COLO668 (cell line): ENCODE data around the gene BOLA1.
"Not testable (repeated sequence)": the region's sequence is repeated elsewhere in the genome, so short reads cannot be mapped to it uniquely, and the experiment has no call there.

Experiments
- DNase-seq: peaks from one replicate; lab custom pipeline; 2025; ENCODE audit not compliant: unreplicated experiment; lab: John Stamatoyannopoulos, UW

BOLA1 gene, protein sequence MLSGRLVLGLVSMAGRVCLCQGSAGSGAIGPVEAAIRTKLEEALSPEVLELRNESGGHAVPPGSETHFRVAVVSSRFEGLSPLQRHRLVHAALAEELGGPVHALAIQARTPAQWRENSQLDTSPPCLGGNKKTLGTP

GRCh38 chr1:149899460-149900284, at the start of gene BOLA1:
Gene BOLA1 (plus strand): TSS chr1:149899568. CDS start chr1:149900060, 492 bp downstream.
- DNase-seq = peak; percentile 96

DNA sequence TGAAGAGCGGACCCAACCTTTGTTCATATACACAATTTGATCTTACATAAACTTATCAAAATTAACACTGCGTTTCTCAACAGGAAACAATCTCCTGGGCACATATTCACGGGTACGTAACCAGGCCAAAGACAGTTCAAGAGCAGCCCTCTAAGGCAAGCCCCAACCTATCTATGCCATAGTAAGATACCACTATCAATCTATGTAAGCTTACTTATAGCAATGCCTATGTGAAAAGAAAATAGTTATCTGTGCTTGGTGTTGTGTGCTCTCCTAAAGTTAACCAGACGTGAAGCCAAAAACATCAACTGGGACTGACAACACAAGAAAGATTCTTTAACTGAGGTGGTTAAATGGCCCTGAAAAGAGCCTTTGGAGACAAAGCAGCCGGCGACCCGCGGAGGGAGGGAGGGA, 49.4 kb upstream of the BOLA1 start:
- no peak for DNase-seq

- not testable (repeated sequence) for DNase-seq
Measured at GRCh38 chr1:149850732-149851345, 48.5 kb upstream of the BOLA1 start.

GRCh38 chr1:149851585-149852213, 47.7 kb upstream of the BOLA1 start:
- DNase-seq = not testable (repeated sequence)

DNA sequence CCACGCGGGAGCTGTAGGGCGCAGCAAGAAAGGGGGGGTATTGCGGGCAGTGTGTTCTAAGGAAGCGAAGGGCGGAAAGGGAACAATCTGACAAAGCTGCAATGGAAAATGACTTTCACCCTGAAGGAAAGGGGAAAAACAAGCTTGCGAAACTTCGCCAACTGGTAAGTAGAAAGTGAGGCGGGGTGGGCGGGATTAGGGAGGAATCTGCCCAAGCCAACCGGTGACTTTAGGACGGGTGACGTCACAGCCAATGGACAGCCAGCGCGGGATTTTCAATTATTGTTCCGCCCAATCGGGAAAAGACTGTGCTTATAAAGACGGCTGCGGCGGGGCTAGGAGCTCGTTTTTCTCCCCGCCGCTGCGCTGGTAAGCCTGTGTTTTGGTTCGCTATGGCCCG, 47.1 kb upstream of the BOLA1 start:
- not testable (repeated sequence) for DNase-seq

DNA sequence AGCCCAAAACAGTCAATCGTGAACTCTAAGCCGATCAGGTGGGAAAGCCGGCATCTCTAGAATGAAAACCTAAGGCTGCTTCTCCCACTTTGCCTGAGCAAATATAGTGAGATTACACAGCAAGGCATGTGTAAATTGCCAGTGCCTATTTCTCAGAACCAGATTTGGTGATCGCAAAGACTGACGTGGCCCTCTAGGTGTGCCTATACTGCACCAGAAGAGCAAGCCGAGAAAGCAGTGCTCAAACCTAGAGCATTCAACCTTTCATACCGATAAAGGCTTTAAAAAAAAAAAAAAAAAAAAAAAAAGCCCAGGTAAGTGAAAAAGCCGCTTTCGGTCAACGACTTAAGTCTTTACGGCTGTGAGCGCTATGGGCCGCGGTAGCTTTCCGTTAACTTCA, 39.1 kb upstream of the BOLA1 start:
- DNase-seq = not testable (repeated sequence)

GRCh38 chr1:149860684-149861496, 38.5 kb upstream of the BOLA1 start:
- not testable (repeated sequence) for DNase-seq

DNA sequence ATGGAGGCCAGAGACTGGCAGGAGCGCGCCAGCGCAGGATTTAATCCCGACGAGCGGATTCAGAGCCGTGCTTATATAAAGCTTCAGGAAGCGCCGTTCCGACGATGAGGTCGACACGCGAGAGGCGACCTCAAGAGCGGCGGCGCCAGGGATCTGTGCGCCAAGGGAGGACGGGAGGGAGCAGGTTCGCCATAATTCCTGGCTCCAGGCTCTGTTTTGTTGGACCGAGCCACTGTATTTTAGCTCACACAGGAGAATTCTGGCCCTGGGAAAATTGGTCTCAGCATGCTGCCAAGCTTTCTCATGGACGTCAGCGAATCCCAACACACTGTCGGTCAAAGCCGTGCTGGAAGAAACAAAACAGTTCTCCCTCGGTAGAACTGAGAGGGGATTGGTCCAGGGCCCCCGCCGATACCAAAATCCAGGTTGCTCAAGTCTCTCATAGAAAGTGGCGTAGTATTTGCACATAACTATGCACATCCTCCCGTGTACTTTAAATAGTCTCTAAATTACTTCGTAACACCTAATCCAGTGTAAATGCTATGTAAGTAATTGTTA, 37.8 kb upstream of the BOLA1 start:
- DNase-seq = not testable (repeated sequence)

DNA sequence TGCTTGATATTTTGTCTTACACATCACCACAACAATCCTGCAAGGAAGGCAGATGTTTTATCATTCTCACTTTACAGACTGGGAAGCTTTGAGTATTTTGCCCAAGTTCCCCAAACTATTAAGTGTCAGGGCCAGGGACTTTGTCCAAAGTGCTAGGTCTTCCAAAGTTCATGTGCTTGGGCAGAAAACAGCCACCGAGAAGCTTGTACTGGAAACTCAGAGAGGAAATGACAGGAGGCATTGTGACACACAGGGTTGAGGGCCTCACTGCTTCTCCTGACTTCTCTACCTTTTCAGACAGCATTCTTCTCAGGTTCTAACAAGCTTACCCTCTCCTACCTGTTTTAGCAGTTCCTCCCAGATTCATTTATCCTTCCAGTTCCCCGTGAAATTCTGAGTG, 32.5 kb upstream of the BOLA1 start:
- not testable (repeated sequence) for DNase-seq

DNA sequence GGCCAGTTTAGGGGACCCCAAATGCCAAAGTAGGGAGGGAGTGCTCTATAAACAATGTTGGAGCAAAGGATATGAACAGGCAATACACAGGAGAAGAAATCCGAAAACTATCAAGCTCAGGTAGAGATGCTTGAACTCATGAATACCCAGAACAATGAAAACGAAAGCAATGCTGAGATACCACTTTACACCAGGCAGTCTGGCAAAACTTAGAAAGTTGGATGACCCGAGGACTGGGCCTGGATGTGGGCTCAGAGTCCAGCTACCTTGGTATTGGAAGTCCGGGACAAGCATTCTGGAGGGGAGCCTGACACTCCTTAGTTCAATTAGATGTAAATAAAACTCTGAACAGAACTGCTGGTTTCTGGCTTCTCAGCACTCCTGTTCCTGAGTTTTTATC, 26.3 kb upstream of the BOLA1 start:
- not testable (repeated sequence) for DNase-seq

DNA sequence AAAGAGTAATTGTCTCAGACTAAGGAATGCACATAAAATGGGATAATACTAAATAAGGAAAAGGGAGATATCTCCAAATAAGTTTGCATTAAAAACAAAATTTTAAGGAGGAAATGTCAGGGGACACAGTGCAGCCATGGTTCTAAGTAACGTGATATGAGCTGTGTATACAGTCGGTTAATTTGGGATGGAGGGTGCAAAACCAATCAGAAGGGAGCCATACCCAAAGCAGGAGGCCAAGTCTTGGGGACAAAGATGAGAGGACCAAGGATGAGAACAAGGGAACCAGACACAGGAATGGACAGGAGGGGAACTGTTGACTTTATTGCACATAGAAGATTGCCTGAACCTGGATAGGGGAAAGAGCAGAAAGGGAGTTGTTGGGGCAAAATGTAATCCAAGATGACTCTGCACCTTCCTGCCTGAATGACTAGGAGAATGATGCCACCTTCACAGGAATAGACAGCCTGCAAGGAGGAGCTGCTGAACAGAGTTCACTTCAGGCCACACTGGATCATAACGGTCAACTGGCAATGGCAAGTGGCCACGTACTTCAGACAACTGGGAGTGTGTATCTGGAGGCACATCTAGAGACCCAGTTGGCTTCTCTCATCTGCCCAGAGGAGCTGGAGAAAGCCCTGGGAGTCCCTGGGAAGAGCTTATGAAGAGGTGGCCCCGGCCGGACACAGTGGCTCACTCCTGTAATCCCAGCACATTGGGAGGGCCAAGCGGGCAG, 22.0 kb upstream of the BOLA1 start:
- no peak for DNase-seq

GRCh38 chr1:149879556-149879955, 19.8 kb upstream of the BOLA1 start:
- no peak for DNase-seq

- DNase-seq = no peak
Measured at GRCh38 chr1:149881876-149882275, 17.5 kb upstream of the BOLA1 start.

DNA sequence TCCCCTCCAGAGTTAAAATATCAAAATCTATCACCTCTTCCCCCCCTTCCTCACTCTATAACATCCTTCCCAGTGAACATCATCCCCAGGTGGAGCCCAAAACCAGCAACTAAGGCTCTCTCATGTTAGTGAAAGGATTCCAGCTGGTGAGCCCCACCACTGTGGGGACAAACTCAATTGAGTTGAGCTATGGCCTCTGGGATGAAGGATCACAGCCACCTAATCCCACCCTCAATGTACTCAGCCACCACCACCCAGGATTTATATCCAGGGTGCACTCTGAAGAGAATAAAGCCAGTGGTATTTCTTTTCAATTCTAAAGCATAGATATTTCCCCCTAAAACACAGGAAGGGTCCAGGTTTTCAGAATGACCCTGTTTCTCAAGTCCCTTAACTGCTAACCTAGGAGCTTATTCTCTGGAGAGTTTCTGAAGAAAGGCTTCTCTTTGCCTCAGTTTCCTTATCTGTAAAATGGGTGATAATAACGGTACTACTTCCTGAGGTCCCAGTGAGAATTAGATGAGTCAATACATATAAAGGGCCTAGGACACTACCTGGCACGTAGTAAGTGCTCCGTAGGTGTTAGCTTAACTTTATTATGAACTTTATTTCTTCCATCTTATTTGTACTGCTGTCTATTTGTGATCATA, 15.6 kb upstream of the BOLA1 start:
- DNase-seq = no peak

- DNase-seq = peak; percentile 34
Measured at GRCh38 chr1:149884433-149885338, 14.7 kb upstream of the BOLA1 start.

GRCh38 chr1:149885339-149886120, 13.8 kb upstream of the BOLA1 start:
- peak; percentile 89 for DNase-seq

GRCh38 chr1:149886121-149886395, 13.3 kb upstream of the BOLA1 start:
- not testable (repeated sequence) for DNase-seq
